ENCODE data around the gene MMP23B.

The MMP23B gene

DNA sequence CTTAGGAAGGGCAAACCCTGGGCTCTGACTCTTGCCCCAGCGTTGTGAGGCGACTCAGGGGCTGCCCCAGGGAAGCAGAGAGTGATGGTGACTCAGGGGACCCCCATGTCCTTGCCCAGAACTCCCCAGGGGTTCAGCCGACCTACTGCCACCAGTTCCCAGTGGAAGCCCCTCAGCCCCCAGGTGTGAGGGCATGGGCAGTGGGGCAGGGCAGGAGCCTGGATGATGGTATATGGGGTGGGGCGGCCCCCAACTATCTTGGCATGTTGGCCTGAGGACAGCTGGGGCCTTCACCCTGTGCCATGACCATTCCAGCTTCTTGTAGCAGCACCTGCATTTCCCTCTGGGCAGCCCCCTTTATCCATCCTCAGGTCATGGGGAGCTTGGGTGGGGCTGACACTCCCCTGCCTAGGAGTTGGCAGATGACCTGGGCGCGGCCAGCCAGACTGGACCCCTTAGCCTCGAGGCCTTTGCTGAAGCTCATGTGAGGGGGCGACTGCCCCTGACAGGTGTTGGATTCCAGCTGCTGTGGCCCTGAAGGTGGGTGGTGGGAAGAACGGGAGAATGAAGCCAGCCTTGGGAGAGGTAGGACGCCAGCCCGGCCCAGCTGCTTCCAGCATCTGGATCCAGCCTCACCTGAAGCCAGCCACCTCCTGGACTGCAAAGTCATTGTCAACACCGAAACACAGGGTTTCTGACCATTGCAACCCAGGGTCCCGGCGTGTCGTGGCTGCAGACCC lies 30.2 kb upstream of the MMP23B start:
- H3K9me3 ChIP-seq = no peaks in the 10 kb centered on the region
- H3K27me3 ChIP-seq = peaks cover 0 to 82% of the 10 kb centered on the region in 2 donors
- TF ChIP-seq CTCF (IDR thresholded peaks at IDR 0.05) = no peak
- H3K36me3 ChIP-seq = no peaks in the 10 kb centered on the region
- H3K4me3 ChIP-seq = no peak overlapping the region
- no peak overlapping the region for H3K27ac ChIP-seq
- H3K4me1 ChIP-seq = peaks cover 0 to 27% (median 14%) of the 10 kb centered on the region in 4 donors
- no peak for DNase-seq
- intact Hi-C loops (cut with DNase I; ENCODE audit: low total_unique reads) = no loop called here

DNA sequence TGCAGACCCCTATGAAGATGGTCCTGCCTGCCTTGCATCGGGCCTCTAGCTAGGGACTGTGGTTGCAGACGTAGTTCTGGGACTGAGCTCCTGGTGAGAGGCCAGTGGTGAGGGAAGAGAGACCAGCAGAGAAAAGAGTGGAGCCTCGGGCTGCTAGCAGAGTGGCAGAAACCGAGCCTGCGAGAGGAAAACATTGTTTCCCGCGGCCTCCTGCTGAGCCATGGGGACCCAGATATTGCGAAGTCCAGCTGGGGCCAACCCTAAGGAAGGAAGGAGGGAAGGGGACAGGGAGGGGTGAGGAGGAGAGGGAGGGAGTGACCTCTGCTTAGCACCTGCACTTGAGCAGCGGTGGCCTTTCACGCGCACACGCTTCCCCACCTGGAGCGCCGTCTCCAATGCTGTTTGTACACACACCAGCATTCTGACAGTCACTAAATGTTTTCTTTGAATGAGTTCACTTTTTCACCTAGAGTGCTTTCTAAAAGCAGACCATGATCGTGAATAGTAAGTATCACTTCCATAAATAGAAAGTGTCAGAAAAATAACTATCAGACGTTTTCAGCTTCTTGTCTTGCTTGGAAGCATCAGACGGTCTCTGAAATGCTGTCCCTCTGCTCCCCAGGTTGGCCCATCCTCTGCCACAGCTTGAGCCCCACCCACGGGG lies 29.5 kb upstream of the MMP23B start:
- H3K4me1 ChIP-seq = peaks cover 0 to 22% (median 14%) of the 10 kb centered on the region in 4 donors
- H3K36me3 ChIP-seq = no peaks in the 10 kb centered on the region
- TF ChIP-seq CTCF (IDR thresholded peaks at IDR 0.05) = no peak
- peaks cover 0 to 76% of the 10 kb centered on the region in 2 donors for H3K27me3 ChIP-seq
- intact Hi-C loops (cut with DNase I; ENCODE audit: low total_unique reads) = no loop called here
- H3K4me3 ChIP-seq = no peak overlapping the region
- no peak for DNase-seq
- H3K9me3 ChIP-seq = no peaks in the 10 kb centered on the region
- no peak overlapping the region for H3K27ac ChIP-seq

- no peaks in the 10 kb centered on the region for H3K9me3 ChIP-seq
- no peak for TF ChIP-seq CTCF (IDR thresholded peaks at IDR 0.05)
- no peak overlapping the region for H3K27ac ChIP-seq
- peaks cover 0 to 70% of the 10 kb centered on the region in 2 donors for H3K27me3 ChIP-seq
- no peaks in the 10 kb centered on the region for H3K36me3 ChIP-seq
- DNase-seq = peak in 1 of 2 donors; percentile 61
- intact Hi-C loops (cut with DNase I; ENCODE audit: low total_unique reads) = no loop called here
- H3K4me1 ChIP-seq = peaks cover 0 to 16% (median 14%) of the 10 kb centered on the region in 4 donors
- H3K4me3 ChIP-seq = no peak overlapping the region
Observed at GRCh38 chr1:1602968-1603506, 28.9 kb upstream of the MMP23B start.

DNA sequence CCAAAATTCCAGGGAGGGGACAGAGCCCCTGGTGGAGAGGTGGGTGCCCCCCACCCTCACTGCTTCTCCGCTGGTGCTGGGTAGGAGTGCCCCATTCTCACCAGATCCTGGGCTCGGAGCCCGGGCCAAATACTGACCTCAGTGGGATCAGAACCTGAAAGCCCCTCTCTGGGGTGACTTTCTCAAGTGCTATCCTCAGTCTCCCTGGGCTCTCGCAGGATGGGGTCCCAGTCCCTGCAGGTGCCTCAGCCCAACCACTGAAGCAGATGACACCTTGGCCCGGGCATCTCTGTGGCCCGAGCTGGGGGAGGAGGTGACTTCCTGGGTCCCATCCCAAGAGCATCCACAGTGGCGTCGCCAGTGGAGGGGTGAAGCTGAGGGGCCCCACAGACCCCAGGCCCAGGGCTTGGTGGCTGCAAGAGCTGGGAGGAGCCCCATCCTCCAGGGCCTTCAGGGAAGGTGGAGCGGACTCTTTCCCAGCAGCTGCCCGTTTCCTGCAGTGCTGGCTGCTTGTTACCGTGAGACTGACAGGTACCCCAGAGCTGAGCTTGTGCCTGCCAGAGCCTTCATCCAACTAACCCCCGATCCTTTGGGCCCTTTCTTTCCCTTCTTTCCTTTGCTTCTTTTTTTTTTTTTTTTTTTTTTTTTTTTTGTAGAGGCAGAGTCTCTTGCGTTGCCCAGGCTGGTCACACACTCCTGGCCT lies 28.2 kb upstream of the MMP23B start:
- TF ChIP-seq CTCF (IDR thresholded peaks at IDR 0.05) = no peak
- no peak for DNase-seq
- no peaks in the 10 kb centered on the region for H3K9me3 ChIP-seq
- no peaks in the 10 kb centered on the region for H3K36me3 ChIP-seq
- peaks cover 0 to 62% of the 10 kb centered on the region in 2 donors for H3K27me3 ChIP-seq
- no peak overlapping the region for H3K27ac ChIP-seq
- H3K4me3 ChIP-seq = no peak overlapping the region
- peaks cover 0 to 16% (median 13%) of the 10 kb centered on the region in 4 donors for H3K4me1 ChIP-seq
- intact Hi-C loops (cut with DNase I; ENCODE audit: low total_unique reads) = no loop called here

DNA sequence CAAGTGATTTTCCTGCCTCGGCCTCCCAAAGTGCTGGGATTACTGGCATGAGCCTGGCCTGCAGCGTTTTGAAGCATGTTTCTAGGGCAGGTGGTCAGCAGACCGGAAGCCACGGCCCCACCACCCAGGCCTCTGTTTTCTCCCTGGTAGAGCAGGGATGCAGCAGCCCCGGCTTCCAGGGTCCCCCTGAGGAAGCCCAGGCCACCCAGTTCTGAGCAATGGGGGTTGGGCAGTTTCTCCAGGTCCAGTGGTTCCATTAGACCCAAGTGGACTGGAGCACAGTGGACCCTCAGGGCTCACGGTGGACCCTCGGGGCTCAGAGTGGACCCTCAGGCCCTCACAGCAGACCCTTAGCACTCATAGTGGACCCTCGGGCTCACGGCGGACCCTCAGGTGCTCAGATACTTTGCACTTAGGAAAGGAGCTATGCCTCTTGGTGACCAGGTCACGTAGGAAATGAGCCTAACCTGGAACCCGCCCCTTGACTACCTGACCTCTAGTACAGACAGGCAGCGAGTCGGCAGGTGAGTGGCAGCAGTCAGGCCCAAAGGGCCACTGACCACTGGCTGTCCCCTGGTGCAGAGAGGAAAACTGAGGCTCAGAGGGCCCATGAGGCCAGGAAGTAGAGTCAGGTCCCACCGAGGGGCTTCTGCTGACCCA lies 27.5 kb upstream of the MMP23B start:
- peak in 1 of 2 donors; percentile 62 for DNase-seq
- no peak overlapping the region for H3K4me3 ChIP-seq
- intact Hi-C loops (cut with DNase I; ENCODE audit: low total_unique reads) = no loop called here
- H3K36me3 ChIP-seq = no peaks in the 10 kb centered on the region
- peaks cover 0 to 55% of the 10 kb centered on the region in 2 donors for H3K27me3 ChIP-seq
- TF ChIP-seq CTCF (IDR thresholded peaks at IDR 0.05) = no peak
- H3K4me1 ChIP-seq = peaks cover 0 to 12% (median 9%) of the 10 kb centered on the region in 4 donors
- no peak overlapping the region for H3K27ac ChIP-seq
- H3K9me3 ChIP-seq = no peaks in the 10 kb centered on the region

Measured in tibial artery (tissue), 4 donors.